Stimulated activated CD4-positive, alpha-beta T cell treated with anti-CD3 and anti-CD28 coated beads, Interleukin-12 subunit alpha, Interleukin-12 subunit beta, amount 100 ng/mL, for 48 hours (primary cell): ENCODE measurements around the gene RPL10.
A peak's percentile ranks its signal among the peaks of the same experiment; 100 is the strongest.

Experiments used
- DNase-seq, 3 donors: peaks; one replicate each; pipeline ENCODE4 v3.0.0-alpha.2; 2020; ENCODE audit warnings: low read depth in 2 of 3, low spot score in 1 of 3

Gene RPL10

DNA sequence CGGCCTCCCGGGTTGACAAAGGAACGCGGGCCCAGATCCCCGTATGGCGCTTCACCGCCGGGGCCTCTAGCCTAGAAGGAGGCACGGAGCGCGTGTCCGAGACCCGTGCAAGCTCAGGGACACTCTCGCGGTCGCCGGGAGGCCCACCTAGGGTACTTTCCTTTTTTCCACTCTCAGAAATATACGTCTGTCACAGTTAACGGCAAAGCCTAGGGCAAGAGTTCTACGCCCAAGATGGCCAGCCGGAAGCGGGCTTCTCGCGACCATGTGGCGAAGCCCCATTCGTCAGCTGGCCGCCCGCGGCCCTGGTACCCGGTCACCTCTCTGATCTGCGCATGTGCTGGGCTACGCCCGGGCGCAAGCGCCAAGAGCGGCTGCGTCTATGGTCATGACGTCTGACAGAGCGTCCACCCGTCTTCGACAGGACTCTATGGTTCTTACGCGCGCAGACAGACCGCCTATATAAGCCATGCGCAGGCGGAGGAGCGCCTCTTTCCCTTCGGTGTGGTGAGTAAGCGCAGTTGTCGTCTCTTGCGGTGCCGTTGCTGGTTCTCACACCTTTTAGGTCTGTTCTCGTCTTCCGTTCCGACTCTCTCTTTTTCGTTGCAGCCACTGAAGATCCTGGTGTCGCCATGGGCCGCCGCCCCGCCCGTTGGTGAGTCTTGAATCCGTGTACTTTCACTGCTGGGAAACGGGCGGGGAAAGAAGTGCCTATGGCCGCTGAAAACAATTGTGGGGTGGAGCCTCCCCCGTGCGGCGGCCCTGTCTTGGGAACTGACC, at the start of gene RPL10:
Gene RPL10, plus strand, starts transcription at position 490 of the 780 bp plus-strand sequence. Its CDS starts 143 bp downstream, at position 633.
- peak; percentile 71 to 90 (median 84) for DNase-seq

DNA sequence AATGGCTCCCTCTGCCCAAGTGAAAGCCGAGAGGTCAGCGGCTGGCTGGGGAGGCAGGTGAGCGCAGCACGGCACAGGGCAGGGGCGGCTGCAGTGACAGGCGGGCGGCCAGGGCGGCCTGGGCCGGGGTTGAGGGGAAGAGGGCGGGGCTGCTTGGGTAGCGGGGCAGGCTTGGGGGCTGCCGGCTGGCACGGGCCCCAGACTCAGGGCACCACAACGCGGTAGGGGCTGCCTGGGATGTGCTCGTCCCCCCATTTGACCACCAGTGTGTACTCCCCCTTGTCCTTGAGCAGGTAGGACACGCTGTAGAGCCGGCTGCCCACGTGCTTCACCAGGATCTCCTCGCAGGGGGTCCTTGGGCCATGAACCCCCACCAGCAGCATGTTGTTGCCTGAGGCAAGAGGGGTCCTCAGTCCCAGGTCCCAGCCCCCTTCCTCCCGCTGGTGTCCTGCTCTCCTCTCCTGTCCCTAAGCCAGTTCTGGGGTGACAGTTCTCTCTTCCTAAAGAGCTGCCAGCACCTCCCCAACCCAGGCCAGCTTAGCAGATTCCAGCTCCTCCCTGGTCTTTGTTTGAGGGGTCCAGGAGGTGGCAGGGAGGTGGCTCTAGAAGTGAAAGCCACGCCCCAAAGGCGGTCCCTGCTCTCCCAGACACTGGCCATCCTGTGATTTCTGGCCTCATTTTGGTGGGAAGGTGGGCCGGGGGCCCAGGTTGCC, 49.4 kb upstream of the RPL10 start:
- no peak for DNase-seq

DNA sequence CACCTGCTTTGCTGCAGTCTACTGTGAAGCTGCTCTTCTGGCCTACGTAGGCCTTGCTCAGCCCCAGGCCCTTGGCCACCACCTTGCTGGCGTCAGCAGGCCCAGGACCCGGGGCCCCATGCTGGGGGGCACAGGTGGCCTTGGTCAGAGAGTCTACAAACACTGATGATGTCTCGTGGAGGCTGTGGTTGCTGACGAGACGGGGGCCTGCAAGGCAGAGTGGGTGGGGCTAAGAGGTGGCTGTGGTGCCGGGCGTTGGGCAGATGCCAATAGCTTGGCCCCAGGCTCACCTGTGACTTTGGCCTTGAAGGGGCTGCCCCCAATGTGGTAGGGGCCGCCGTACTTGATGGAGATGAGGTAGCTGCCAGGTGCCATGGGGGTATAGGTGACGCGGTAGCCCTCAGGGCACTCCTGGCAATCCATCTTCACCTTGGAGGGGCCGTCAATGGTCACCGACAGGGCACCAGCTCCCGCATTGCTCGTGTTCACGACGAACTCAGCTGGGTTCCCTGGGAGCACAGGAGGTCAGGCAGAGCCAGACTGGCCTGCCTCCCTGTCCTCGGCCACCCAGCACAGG, 48.7 kb upstream of the RPL10 start:
- DNase-seq, result no peak

DNA sequence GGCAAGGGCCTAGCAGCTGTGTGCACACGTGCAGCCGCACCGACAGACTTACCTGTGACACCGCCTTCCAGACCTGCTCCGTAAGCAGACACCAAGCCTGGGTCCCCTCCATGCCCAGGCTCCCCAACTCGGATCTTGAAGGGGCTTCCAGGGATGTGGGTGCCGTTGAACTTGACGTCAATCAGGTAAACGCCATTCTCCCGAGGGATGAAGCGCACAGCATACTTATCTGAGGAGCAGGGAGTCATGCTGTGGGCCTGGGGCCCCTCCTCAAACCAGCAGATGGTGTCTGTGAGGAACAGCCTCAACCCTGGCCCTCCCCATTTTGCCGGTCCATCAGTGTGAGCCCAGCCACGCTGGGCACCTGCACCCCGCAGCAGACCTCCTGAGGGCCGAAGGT, 48.2 kb upstream of the RPL10 start:
- no peak for DNase-seq

DNA sequence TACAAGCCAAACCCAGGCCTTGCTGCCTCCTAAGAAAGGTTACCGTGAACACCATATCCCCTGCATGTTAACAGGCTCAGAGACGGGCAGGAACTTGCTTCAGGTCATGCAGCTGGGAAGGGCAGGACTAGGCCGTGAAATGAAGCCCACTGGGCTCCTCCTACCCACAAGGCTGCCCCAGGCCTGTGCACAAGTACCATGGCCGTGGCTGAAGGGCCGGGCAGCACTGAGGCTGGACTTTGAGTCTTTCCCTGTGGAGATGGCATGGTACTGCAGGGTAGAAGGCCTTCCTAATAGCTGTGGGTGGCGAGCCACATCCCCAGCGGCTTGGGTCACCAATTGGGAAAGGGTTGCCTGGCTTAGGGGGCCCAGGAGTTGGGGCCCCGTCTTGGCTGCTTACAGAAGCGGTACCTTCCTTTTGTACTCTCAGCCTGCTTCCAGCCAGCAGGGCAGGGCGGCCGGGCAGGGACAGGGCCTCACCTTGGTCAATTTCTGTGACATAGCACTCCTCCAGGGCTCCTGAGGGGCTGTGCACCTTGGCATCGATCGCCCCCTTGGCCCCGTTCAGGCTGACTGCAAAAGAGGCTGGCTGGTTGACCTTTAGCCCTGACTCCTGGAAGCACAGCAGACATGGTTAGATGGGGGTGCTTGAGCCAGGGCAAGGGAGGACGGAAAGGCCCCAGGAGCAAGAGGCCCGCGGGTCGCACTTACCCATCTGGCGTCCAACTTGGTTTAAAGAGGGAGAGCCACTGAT, 47.6 kb upstream of the RPL10 start:
- DNase-seq, result no peak

DNA sequence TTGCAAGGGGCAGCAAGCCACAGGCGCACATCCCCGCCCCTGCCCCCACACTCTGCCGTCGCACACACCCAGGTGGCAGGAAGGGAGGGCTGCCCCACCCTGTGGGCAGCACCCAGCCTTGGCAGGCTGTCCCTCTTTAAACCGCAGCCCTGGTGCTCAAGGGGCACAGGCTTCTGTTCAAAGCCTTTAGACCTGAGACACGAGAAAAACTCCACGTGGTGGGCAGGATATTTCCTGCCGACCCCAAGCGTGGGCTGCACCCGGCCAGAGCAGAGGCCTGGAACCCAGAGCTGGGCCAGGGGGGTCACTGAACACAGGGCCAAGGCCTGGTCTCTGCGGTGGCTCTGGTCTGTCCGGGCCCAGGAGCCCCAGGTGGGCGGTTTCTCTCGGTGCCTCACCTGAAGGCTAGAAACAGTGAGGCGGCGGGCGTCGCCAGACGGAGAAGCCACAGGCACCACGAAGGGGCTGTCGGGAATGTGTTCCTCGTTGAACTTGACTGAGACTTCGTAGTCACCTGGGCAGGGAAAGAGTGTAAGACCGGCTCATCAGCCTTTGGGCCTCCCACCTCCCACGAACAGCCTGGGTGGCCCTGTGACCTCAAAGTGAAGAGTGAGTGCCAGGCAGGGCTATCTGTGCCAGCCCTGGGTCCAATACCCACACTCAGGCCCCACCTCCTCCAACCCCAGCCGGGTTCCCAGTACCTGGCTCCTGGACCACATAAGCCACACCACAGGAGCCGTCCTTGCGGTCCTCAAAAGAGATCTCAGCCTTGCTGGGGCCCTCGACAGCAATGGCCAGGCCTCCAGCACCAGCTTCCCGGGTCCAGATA, 46.8 kb upstream of the RPL10 start:
- no peak for DNase-seq

DNA sequence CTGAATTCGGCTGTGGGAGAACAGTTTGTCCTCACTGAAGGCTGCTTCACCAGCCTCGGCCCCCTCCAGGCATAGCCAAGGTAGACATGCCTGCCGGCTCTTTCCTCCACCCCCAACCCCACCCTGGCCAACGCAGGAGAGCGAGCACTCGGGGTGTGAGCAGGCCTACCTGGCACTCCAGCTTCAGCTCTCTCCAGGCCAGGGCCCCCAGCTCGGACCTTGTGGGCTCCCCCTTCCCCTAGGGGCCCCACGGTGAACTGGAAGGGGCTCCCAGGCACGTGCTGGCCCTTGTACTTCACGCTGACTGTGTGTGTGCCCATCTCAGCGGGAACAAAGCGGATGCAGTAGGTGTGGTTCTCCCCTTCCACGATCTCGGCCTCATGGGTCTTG, 46.2 kb upstream of the RPL10 start:
- DNase-seq, result no peak

DNA sequence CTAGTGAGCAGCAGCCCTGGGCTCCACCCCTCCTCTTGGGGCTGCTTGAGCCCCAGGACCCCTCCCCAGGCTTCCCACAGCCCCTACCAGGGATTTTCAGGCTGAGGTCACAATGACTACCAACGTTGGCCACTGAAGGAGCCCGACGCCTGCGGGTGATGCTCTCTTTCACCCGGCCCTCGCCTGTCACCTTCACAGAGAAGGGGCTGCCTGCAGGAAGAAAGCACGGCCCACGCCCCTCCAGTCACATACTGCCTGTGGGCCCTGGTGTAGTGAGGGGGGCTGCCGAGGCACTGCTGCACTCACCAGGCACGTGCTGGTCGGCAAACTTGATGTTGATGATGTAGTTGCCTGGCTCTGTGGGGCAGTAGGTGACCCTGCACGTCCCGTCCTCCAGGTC, 45.7 kb upstream of the RPL10 start:
- DNase-seq, result no peak

DNA sequence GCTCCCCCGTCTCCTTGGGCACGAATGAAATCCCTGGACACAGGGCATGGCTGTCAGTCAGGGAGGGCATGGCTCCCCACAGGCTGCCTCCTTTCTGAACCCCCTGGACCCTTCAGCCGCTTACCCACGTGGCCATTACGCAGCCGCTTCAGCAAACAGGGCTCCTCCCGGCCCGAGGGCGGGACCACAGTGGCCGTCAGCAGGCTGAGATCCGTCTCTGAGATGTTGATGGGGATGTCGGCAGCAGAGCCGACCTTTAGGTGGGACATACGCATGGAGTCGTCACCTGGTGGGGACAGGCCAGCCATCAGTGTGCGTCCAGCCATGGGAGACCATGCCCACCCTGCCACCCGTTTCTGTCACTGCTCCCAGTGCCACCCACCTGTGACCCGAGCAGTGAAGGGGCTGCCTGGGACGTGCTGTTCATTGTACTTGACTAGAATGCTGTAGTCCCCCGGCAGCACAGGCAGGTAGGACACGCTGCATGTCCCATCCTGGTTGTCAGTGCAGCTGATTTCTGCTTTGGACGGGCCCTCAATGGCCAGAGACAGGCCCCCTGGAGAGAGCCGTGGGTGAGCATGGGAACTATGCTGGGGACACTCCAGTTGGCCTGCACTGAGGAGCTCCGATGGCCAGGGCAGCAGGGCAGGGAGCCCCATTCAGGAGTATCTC, 44.9 kb upstream of the RPL10 start:
- DNase-seq, result no peak

DNA sequence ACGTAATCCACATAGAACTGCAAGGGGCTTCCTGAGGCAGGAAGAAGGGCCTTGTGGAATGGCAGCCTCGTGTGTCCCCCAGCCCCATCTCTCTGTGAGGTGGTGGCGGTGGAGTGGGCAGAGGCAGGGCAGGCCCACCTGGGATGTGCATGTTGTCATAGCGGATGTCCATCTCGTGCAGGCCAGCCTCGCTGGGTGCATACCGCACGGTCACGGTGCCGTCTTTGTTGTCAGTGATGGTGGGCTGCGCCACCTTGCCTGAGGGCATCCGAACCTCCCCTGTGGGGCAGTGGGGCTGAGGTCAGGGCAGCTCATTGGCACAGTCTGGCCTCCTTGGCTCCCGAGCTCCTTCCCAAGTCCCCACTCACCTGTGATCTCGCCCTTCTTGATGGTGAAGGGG, 44.2 kb upstream of the RPL10 start:
- no peak for DNase-seq

DNA sequence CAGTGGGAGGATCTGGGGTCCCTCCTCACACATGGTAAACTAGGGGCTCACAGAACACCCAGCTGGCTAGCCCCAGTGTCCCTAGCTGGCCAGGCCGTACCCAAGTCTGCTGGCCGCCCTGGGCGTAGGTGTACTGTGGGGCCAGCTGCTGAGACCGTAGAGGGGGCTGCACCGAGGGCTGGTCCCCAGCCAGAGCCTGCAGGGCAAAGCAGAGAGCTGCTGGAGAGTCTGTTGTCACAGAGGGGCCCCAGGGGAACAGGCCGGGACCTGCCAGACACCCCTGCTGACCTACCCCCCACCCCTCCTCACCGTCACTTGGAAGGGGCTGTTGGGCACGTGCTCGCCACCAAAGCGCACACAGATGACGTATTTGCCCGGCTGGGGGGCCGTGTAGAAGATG, 43.7 kb upstream of the RPL10 start:
- DNase-seq, result no peak

DNA sequence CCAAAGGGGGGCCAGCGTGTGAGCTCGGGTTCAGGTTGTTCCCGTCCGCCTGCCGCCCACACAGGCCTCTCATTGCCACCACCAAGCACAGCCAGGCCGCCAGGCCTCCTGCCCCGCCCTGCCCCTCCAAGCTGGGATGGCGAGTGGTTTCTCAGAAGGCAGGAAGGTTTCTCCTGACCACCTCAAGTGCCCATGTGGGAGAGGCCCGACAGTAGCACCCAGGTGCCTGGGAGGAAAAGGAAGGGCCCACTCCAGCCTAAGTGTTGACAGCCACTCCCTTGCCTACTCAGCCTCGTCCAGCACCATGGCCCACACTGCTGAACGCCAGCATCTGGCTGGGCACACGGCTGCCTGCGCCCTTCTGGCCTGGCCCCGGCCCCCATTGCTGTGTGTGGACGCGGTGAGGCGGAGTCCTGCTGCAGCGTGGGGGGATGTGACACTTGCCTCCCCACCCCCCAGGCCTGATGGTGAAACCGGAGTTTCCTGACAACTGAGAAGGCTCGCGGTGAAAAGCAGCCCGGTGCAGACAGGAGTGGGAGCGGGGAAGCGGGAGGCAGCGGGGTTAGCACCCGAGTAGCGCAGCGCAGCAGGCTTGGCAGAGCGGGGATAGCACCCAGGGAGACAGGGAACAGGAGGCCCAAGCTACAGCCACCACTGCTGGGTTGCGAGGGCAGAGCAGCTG, 42.9 kb upstream of the RPL10 start:
- no peak for DNase-seq

DNA sequence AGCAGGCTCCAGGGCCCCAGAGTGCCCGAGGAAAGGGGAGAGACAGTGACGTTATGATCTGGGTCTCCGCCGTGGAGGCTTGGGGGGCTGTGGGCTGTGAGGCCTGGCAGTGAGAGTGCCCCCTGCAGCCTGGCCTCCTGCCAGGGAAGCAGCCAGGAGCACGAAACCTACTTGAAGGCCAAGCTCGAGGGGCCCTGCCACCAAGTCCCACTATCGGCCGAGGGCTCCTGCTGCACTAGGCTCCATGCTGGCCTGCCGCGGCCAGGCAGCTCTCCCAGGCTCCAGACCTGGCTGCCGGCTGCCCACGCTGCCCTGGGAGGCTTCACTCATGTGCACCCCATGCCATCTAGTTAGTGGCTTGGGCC, 42.4 kb upstream of the RPL10 start:
- no peak for DNase-seq

DNA sequence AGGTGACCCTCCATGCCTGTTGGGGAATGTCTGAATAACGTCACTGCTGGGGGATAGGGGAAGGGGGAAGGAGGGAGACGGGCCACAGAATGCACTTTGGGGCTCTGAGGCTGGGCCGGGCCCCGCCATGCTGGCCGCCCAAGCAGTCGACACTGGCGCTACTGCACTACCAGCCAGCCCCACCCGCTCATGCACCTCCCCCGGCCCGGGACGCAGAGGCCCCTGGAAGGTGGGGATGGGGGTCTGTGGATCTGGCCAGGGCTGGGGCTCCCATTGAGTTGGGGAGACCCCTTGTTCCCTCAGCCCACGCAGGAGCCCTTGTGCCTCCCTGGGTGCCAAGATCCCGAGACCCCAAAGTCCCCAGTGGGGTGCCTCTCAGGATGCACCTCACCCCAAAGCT, 41.6 kb upstream of the RPL10 start:
- DNase-seq, result no peak

DNA sequence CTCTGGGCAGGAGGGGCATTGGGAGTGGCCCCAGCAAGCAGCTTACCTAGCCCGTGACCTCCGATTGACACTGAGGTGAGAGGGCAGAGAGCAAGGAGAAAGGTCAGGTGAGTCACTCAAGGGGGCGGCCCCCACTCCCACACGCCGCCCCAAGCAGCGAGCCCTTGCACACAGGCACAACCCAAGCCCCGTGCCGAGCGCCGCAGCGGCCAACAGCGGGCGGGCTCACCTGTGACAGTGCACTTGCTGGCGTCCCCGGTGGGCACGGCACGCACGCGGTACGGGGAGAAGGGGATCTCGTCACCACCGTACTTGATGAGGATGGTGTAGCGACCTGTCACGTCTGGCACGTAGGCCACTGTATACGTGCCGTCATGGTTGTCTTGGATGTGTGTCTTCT, 41.0 kb upstream of the RPL10 start:
- no peak for DNase-seq

DNA sequence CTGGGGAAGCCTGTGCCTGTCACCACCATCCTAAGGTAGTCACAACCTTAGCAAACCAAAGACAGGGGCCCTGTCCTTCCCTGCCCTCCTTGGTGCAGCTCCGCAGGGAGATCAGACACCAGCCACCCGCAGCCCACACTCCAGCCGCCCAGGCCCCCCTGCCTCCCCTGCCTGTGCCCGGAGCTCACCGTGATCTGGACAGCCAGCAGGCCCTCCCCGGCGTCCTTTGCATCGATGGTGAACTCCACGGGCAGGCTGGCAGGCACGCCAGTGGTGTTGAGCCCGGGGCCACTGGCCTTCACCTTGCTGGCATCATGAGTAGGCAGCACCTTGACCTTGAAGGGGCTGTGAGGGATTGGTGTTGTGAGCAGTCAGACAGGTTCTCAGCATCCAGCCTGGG, 40.2 kb upstream of the RPL10 start:
- DNase-seq, result no peak

DNA sequence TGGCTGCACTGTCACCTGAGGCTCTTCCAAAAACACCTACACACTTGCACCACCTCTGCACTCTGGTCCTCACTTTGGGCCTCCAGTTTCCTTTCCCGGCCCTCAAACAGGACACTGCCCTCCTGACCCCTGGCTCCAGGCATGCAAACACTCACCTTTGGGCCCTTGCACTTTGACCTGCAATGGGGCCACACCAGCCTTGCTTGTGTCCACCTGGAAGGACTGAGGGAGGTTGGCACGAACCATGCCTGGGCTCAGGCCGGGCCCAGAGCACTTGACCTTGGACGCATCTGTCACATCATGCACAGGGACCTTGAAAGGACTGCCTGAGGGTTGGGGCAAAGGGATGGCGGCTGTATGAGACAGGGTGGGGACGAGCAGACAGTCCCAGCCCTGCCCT, 39.3 kb upstream of the RPL10 start:
- no peak for DNase-seq

DNA sequence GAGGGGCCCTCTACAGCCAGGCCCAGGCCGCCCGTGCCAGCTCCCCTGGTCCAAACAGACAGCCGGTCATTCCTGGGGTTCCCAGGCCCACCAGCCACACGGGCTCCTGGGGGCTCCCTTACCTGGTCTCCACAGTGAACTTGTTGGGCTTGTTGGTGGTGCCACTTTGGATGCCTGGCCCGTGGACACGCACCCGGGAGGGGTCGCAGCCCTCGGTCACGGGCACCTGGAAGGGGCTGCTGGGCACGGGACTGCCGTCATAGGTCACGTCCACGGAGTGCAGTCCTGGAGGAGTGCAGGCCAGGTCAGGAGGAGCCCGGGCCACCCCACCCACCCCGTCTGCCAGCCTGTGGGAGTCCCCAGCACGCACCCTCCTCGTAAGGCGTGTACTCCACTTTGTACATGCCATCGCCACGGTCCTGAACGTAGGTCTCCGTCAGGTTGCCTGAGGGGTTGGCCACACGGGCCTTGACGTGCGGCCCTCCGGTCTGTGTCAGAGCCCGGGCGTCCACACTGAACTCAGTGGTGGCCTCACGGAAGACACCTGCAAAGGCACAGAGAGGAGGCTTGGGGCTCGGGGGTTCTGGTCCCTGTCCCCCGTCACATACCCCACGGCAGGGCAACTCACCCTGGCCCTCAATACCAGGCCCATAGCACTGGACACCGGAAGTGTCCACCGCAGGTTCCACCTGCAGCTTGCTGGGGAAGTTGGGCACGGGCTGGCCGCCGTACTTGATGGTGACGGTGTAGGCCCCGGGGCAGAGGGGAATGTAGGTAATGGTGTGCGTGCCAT, 38.6 kb upstream of the RPL10 start:
- no peak for DNase-seq

DNA sequence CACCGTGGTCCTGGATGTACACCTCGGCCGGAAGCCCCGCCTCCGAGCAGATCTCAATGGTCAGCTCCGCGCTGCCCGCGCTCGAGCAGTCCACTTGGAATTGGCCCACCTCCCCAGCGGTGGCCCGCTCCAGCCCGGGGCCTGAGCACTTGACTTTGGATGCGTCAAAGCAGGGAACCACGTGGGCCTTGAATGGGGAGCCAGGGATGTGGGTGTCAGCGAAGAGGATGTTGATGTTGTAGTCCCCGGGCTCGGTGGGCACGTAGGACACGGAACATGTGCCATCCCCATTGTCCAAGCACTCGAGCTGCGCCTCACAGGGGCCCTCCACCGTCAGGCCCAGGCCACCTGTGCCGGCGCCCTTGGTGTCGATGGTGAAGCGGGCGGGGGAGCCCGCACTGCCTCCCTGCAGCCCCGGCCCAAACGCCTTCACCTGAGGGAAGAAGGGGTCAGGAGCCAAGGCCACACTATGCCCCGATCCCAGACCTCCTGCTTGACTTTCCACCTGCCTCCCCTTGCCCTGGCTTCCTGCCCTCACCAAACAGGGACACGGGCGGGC, 37.9 kb upstream of the RPL10 start:
- DNase-seq, result no peak
